Iris pigment epithelial cell (primary cell): ENCODE results near the gene SLF2.
A peak's percentile ranks its signal among the peaks of the same experiment; 100 is the strongest.

Experiments
- DNase-seq: peaks from one replicate; pipeline ENCODE4 v3.0.0-alpha.2; 2011; ENCODE audit warnings: low read depth

The SLF2 gene

DNA sequence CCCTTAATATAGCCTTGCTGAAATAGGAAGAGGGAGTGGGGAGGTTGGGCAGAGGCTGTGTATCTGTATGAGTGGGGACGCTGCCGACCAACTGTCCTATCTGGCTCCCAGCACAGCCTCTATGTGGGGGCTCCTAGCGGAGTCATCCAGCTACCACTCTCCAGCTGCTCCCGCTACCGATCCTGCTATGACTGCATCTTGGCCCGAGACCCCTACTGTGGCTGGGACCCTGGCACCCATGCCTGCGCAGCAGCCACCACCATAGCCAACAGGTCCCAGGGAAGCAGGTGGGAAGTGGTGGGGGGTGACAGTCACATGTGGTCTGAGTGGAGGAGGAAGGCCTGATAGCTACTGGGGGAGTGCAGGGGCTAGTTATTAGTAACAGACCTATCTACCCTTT lies 67.9 kb downstream of the SLF2 start:
- DNase-seq: no peak

DNA sequence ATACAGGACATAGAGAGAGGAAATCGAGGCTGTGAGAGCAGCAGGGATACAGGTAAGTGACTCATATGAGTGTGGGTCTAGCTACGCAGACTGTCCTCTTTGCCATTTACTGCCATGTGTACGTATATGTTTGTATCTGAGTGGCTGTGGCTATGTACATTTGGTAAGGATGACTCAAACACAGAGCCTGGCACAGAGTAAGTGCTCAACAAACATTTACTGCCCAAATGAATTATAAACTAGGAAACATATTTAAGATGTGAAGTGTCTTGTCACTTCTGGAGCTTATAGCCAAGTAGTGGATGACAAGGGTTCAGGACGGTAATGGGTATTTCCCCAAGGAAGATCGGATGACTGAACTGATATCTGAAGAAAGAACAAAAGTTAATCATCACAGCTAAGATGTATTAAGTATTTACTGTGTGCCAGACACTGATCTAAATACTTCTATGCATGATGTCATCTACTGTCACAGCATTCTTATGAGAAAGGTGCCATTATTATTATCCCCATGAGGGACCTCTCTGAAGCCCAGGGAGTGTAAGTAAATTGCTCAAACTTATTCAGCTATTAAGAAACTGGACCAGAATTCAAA lies 68.5 kb downstream of the SLF2 start:
- DNase-seq: no peak

DNA sequence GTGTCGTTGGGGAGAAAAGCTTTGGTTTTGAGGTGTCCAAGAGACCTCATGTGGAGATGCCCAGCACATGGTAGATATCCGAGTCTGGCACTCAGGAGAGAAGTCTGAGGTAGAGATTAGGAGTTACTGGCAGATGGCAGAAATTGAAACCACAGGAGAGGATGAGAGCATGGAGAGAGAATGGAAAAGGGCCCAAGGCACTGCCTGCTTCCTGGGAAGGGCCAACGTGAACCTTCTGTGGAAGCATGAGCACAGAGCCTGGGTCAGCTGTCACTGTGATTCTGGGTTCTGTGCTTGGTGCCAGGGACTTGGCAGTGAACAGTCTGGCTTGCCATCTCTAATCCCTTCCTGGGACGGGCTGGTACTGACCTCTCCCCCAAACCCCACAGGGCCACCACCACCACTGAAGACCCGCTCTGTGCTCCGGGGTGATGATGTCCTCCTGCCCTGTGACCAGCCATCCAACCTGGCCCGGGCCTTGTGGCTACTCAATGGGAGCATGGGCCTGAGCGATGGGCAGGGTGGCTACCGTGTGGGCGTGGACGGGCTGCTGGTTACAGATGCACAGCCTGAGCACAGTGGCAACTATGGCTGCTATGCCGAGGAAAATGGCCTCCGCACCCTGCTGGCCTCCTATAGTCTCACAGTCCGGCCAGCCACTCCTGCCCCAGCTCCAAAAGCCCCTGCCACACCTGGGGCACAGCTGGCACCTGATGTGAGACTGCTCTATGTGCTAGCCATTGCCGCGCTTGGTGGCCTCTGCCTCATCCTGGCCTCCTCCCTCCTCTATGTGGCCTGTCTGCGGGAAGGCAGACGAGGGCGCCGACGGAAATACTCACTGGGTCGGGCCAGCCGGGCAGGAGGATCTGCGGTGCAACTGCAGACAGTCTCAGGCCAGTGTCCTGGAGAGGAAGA lies 70.4 kb downstream of the SLF2 start:
- DNase-seq: no peak

GRCh38 chr10:100983868-100984671 lies 71.3 kb downstream of the SLF2 start:
- no peak for DNase-seq

GRCh38 chr10:100984672-100985177 lies 72.0 kb downstream of the SLF2 start:
- DNase-seq: peak; percentile 29

DNA sequence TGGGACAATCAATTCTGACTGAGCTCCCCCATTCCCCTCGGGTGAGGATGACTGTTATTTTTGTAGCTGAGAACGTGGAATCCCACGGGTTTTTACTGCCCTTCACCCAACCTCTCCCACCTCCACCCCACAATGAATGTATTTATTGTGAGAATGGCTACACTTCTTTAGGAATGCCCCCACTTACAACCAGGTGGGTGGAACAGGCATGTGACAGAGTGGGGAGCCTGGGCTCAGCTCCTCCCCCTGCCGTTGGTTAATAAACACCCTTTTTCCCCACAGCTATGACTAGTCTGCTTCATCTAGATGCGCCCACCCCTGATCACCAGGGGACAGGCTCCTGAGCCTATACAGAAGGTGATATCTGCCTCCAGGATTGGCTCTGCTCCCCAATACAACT lies 72.6 kb downstream of the SLF2 start:
- DNase-seq: no peak

- DNase-seq: peak; percentile 22
Measured at GRCh38 chr10:100986623-100986951, 73.8 kb downstream of the SLF2 start.

DNA sequence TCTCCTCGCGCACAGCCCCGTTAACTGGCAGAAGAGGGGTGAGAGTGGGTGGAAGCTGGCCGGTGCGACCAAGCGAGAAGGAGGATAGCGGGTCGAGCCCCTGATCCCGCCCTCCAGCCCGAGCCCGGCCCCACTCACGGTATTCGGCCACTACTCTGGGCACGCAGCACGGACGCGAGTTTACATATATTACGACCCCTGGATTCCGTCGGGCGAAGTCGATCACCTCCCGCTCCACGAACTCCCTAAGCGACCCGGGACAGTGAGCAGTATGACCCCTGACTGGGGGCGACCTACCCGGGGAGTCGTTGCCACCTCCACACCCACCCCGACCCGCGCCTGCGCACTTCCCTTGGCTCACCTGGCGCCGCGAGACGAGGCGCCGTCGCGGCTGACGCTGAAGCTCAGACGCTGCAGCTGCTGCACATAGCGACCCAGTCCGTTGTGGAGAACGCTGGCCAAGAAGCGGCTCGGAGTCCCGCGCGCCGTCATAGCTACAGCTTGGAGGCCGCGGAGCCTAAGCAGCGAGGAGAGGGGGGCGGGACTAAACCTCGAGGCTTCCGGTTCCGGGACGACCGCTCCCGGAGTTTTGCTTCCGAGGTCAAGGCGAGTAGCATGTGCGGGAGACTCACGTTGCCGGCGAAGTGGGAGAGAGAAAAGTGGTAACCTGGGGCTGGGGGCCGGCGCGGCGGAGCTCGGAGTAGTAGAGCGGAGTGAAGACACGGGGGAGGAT lies 74.4 kb downstream of the SLF2 start, which contains the start of the genes MRPL43 and TWNK:
Gene MRPL43 (minus strand): TSS at position 546 of the 733 bp plus-strand sequence. CDS start 54 bp downstream, at position 492.
Gene TWNK (plus strand): TSS at position 592 of the 733 bp plus-strand sequence. CDS start 668 bp downstream, outside the sequence.
- peak; percentile 80 for DNase-seq

- DNase-seq: no peak
Measured at GRCh38 chr10:100987685-100988049, 74.9 kb downstream of the SLF2 start.

DNA sequence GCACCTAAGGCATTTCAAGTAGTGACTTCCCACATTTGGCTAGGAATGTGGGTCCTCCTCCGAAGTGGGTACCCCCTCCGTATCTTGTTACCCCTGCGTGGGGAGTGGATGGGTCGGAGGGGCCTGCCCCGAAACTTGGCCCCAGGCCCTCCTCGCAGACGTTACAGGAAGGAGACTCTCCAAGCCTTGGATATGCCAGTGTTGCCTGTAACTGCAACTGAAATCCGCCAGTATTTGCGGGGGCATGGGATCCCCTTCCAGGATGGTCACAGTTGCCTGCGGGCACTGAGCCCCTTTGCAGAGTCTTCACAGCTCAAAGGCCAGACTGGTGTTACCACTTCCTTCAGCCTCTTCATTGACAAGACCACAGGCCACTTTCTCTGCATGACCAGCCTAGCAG lies 75.4 kb downstream of the SLF2 start:
- no peak for DNase-seq

DNA sequence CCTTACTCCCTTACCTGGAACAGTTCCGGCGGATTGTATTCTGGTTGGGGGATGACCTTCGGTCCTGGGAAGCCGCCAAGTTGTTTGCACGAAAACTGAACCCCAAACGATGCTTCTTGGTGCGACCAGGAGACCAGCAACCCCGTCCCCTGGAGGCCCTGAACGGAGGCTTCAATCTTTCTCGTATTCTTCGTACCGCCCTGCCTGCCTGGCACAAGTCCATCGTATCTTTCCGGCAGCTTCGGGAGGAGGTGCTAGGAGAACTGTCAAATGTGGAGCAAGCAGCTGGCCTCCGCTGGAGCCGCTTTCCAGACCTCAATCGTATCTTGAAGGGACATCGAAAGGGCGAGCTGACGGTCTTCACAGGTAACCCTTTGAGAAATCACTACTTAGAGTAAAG lies 76.3 kb downstream of the SLF2 start:
- no peak for DNase-seq

GRCh38 chr10:100993986-100994708 lies 81.4 kb downstream of the SLF2 start:
- DNase-seq: peak; percentile 33

- DNase-seq: no peak
Measured at GRCh38 chr10:100995181-100995580, 82.4 kb downstream of the SLF2 start.

DNA sequence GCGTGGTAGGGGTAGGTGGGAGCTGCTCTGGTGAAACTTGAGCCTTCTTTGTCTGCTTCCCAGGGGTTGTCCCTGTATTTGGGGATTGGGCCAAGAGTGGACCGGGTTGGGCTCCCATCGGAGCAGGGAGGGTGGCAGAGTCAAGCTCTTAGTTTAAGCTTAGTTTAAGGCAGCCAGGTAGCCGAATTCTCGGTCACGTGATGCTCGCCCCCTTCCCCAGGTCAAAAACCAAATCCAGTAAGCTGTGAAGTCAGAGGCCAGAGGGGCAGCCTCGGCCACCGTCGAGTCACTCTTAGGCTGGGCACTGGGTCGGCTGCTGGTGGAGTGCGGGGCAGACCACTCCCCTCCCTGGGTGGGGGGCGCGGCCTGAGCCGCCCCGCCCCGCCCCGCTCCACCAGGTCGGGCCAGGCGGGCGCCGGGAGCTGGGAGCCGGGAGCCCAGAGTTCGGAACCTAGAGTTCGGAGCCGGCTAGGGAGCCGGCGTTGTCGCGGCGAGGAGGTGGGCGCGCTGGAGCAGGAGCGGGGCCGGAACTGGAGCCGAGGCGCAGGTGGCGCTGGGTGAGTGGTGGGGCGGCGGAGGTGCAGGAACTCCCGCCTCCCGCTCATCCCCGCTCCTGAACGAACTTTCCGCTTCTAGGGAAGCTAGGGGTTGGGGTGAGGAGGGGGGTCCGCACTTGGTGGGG lies 84.1 kb downstream of the SLF2 start:
- DNase-seq: peak; percentile 9

DNA sequence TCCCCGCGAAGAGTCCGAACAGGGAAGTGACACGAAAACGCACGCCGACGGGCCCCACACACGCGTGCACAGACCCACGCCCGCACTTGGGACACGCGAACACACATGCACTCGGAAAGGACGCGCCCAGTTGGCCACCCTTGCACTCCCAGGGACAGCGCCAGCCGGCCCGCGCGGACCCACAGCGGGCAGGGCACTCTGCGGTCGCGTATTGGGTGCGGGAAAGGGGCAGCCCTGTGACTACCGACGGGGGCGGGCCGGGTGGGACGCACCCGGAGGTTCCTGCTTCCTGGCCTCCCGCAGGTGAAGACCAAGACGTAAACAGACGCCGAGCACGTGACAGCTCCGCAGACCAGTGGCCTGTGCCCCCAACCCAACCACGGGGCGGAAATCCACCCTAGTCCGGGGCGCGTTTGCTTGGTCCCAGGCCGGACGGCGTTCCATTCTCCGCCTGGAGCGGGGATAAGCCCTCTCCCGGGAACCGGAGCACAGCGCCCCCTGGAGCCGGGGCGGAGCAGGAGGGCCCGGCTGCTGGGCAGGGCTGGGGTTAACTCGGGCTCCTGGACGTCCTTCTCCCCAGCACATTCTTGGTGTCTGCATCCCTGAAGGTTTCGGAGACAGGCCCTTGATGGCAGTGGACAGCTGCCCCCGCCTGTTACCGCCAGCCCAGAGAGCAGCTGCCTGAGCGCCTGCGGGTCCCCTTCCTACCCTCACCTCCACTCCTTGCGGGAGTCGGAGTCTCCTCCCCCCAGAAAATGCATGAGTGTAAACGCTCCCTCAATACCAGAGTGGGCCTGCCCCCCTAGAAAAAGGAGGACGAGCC lies 84.8 kb downstream of the SLF2 start:
- DNase-seq: peak; percentile 61

GRCh38 chr10:100998183-100998990 lies 85.6 kb downstream of the SLF2 start:
- DNase-seq: peak; percentile 76

GRCh38 chr10:100998991-100999741 lies 86.4 kb downstream of the SLF2 start:
- DNase-seq: peak; percentile 60

- DNase-seq: no peak
Measured at GRCh38 chr10:100999742-101000126, 87.0 kb downstream of the SLF2 start, which contains the start of gene LZTS2. Gene LZTS2, plus strand, starts transcription at chr10:100999808. Its CDS starts 2,731 bp downstream, at chr10:101002539.
